Stimulated activated memory B cell treated with anti-CD40 and anti-IgM and Interleukin-4, amounts not matched to agents 10 μg/mL and 1 μg/mL and 100 μg/mL, for 72 hours (primary cell): Measurements from ENCODE around the gene DHRSX.
A peak's percentile ranks its signal among the peaks of the same experiment; 100 is the strongest.

Source experiments
- ATAC-seq: fragments of 150-1000 bp; cut with Tn5 transposase; 2 replicates; pipeline ENCODE4 v1.10.0; 2021
- H3K27ac Mint-ChIP-seq: one replicate; pipeline ENCODE4 v1.8.0; 2022; ENCODE audit warnings: mild to moderate bottlenecking, mixed read lengths
- H3K27me3 Mint-ChIP-seq: one replicate; pipeline ENCODE4 v1.8.0; 2022; ENCODE audit warnings: mixed read lengths
- H3K36me3 Mint-ChIP-seq: one replicate; pipeline ENCODE4 v1.8.0; 2022; ENCODE audit warnings: mixed read lengths
- H3K4me1 Mint-ChIP-seq: one replicate; pipeline ENCODE4 v1.8.0; 2022; ENCODE audit warnings: mixed read lengths
- H3K4me3 Mint-ChIP-seq: one replicate; pipeline ENCODE4 v1.8.0; 2022; ENCODE audit warnings: mild to moderate bottlenecking, moderate library complexity, mixed read lengths
- H3K9me3 Mint-ChIP-seq: one replicate; pipeline ENCODE4 v1.8.0; 2022; ENCODE audit warnings: mixed read lengths

Gene DHRSX

GRCh38 chrX:2345562-2345961 is 155.2 kb downstream of the DHRSX start:
- Mint-ChIP-seq H3K9me3 (peaks cover 5% of the 10 kb centered on the region), H3K27ac (no peak overlapping the region), H3K4me3 (no peak overlapping the region), H3K27me3 (no peaks in the 10 kb centered on the region), H3K4me1 (peaks cover 8% of the 10 kb centered on the region), H3K36me3 (peaks cover 64% of the 10 kb centered on the region)
- ATAC-seq = no peak

GRCh38 chrX:2343413-2343812 is 157.4 kb downstream of the DHRSX start:
- Mint-ChIP-seq H3K4me1 (peaks cover 21% of the 10 kb centered on the region), H3K27ac (no peak overlapping the region), H3K4me3 (no peak overlapping the region), H3K36me3 (peaks cover 79% of the 10 kb centered on the region), H3K27me3 (no peaks in the 10 kb centered on the region), H3K9me3 (peaks cover 13% of the 10 kb centered on the region)
- no peak for ATAC-seq

- H3K4me1 Mint-ChIP-seq = peaks cover 23% of the 10 kb centered on the region
- peaks cover 80% of the 10 kb centered on the region for H3K36me3 Mint-ChIP-seq
- H3K27ac Mint-ChIP-seq = no peak overlapping the region
- H3K27me3 Mint-ChIP-seq = no peaks in the 10 kb centered on the region
- H3K4me3 Mint-ChIP-seq = no peak overlapping the region
- no peak for ATAC-seq
- peaks cover 13% of the 10 kb centered on the region for H3K9me3 Mint-ChIP-seq
Measured at GRCh38 chrX:2342874-2343273, 157.9 kb downstream of the DHRSX start.

GRCh38 chrX:2342281-2342688 is 158.5 kb downstream of the DHRSX start:
- peaks cover 23% of the 10 kb centered on the region for H3K4me1 Mint-ChIP-seq
- ATAC-seq = no peak
- H3K9me3 Mint-ChIP-seq = peaks cover 13% of the 10 kb centered on the region
- no peak overlapping the region for H3K27ac Mint-ChIP-seq
- H3K27me3 Mint-ChIP-seq = no peaks in the 10 kb centered on the region
- no peak overlapping the region for H3K4me3 Mint-ChIP-seq
- peaks cover 84% of the 10 kb centered on the region for H3K36me3 Mint-ChIP-seq

DNA sequence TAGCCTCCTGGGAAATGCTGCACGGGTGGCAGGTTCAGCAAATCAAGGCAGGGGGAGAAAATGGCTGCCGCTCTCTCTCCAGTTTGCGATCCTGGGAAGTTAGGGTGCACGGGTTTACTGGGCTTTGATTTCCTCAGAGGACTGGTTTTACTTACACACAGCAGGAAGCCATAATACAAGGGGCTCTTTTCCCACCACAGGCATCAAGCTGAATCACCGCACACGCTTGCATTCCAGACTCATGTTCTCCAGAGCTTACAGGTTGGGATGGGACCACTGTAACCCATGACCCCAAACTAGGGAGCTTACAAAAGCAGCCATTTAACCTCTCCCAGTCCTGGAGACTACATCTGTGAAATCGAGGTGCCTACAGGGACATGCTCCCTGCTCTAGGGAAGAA is 159.8 kb downstream of the DHRSX start:
- Mint-ChIP-seq H3K36me3 (peaks cover 74% of the 10 kb centered on the region), H3K27ac (no peak overlapping the region)

GRCh38 chrX:2336181-2336580 is 164.6 kb downstream of the DHRSX start:
- Mint-ChIP-seq H3K36me3 (peaks cover 33% of the 10 kb centered on the region), H3K4me1 (peaks cover 15% of the 10 kb centered on the region), H3K4me3 (no peak overlapping the region), H3K9me3 (peaks cover 8% of the 10 kb centered on the region), H3K27ac (no peak overlapping the region), H3K27me3 (no peaks in the 10 kb centered on the region)
- ATAC-seq = no peak

More for the DNA sequence above, 159.8 kb downstream of the DHRSX start:
- Mint-ChIP-seq H3K9me3 (peaks cover 10% of the 10 kb centered on the region), H3K27me3 (no peaks in the 10 kb centered on the region), H3K4me3 (no peak overlapping the region), H3K4me1 (peaks cover 23% of the 10 kb centered on the region)
- no peak for ATAC-seq

- Mint-ChIP-seq H3K4me3 (no peak overlapping the region), H3K27ac (no peak overlapping the region), H3K4me1 (peaks cover 10% of the 10 kb centered on the region), H3K36me3 (peaks cover 15% of the 10 kb centered on the region), H3K9me3 (peaks cover 5% of the 10 kb centered on the region), H3K27me3 (no peaks in the 10 kb centered on the region)
- no peak for ATAC-seq
Measured at GRCh38 chrX:2334237-2334636, 166.5 kb downstream of the DHRSX start.

DNA sequence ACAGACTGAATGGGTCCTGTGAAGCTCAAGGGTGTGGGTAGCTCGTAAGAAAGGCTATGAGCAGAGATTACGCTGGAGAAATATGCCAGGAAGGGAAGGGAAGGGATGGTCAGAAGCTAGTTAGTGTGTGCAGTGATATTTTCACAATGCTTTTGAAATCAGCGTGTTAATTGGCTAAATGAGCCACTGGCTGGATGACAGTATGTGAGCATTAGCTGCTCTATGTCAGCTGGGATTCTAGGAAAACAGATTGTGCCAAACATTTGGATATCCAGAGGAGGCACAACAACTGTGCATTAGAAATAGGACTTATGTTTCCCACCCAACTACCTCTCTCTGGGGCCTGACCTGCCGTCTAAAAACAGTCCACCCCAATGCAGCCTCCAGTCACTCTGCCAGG is 168.5 kb downstream of the DHRSX start:
- no peaks in the 10 kb centered on the region for H3K4me1 Mint-ChIP-seq
- peaks cover 8% of the 10 kb centered on the region for H3K36me3 Mint-ChIP-seq
- no peaks in the 10 kb centered on the region for H3K27me3 Mint-ChIP-seq
- no peak for ATAC-seq
- H3K9me3 Mint-ChIP-seq = no peaks in the 10 kb centered on the region
- no peak overlapping the region for H3K27ac Mint-ChIP-seq
- no peak overlapping the region for H3K4me3 Mint-ChIP-seq

GRCh38 chrX:2330910-2331309 is 169.9 kb downstream of the DHRSX start:
- H3K27me3 Mint-ChIP-seq = no peaks in the 10 kb centered on the region
- H3K4me1 Mint-ChIP-seq = peaks cover 1% of the 10 kb centered on the region
- no peak overlapping the region for H3K4me3 Mint-ChIP-seq
- ATAC-seq = no peak
- no peaks in the 10 kb centered on the region for H3K9me3 Mint-ChIP-seq
- H3K36me3 Mint-ChIP-seq = peaks cover 7% of the 10 kb centered on the region
- H3K27ac Mint-ChIP-seq = peak overlapping the region; percentile 22

DNA sequence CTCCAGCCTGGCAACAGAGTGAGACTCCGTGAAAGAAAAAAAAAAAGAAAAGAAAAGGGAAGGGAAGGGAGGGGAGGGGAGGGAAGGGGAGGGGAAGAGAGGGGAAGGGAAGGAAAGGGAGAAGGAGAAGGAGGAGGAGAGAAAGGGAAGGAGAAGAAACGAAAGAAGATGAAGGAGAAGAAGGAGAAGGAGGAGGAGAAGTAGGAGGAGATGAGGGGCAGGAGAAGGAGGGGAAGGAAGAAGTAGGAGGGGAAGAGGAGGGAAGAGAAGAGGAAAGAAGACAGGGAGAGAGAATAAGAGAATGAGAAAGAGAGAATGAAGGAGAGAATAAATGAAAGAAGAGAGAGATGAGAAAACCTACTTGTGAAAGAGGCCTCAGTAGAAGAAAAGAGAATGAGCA is 170.3 kb downstream of the DHRSX start:
- Mint-ChIP-seq H3K27me3 (no peaks in the 10 kb centered on the region), H3K4me1 (peaks cover 6% of the 10 kb centered on the region), H3K9me3 (no peaks in the 10 kb centered on the region), H3K27ac (peak overlapping the region; percentile 22), H3K36me3 (peaks cover 11% of the 10 kb centered on the region), H3K4me3 (no peak overlapping the region)
- no peak for ATAC-seq

- ATAC-seq = no peak
- Mint-ChIP-seq H3K27ac (no peak overlapping the region), H3K9me3 (no peaks in the 10 kb centered on the region)
Measured at GRCh38 chrX:2327423-2327822, 173.4 kb downstream of the DHRSX start.

GRCh38 chrX:2325076-2325784 is 175.5 kb downstream of the DHRSX start:
- peak overlapping the region; percentile 85 for H3K27ac Mint-ChIP-seq
- H3K36me3 Mint-ChIP-seq = peaks cover 16% of the 10 kb centered on the region
- peak; percentile 83 for ATAC-seq

More at GRCh38 chrX:2327423-2327822, 173.4 kb downstream of the DHRSX start:
- Mint-ChIP-seq H3K36me3 (peaks cover 16% of the 10 kb centered on the region), H3K4me3 (no peak overlapping the region), H3K27me3 (no peaks in the 10 kb centered on the region), H3K4me1 (peaks cover 11% of the 10 kb centered on the region)

GRCh38 chrX:2324151-2324550 is 176.6 kb downstream of the DHRSX start:
- H3K4me3 Mint-ChIP-seq = peak overlapping the region; percentile 25
- peak overlapping the region; percentile 85 for H3K27ac Mint-ChIP-seq
- no peaks in the 10 kb centered on the region for H3K9me3 Mint-ChIP-seq
- no peak for ATAC-seq
- H3K4me1 Mint-ChIP-seq = peaks cover 19% of the 10 kb centered on the region
- H3K27me3 Mint-ChIP-seq = no peaks in the 10 kb centered on the region
- peaks cover 16% of the 10 kb centered on the region for H3K36me3 Mint-ChIP-seq

More at GRCh38 chrX:2325076-2325784, 175.5 kb downstream of the DHRSX start:
- Mint-ChIP-seq H3K27me3 (no peaks in the 10 kb centered on the region), H3K4me3 (peak overlapping the region; percentile 85), H3K9me3 (no peaks in the 10 kb centered on the region), H3K4me1 (peaks cover 19% of the 10 kb centered on the region)

GRCh38 chrX:2321411-2321810 is 179.4 kb downstream of the DHRSX start:
- Mint-ChIP-seq H3K4me1 (peaks cover 19% of the 10 kb centered on the region), H3K9me3 (no peaks in the 10 kb centered on the region), H3K4me3 (no peak overlapping the region), H3K27ac (no peak overlapping the region), H3K36me3 (peaks cover 18% of the 10 kb centered on the region), H3K27me3 (no peaks in the 10 kb centered on the region)
- no peak for ATAC-seq

- H3K4me1 Mint-ChIP-seq = peaks cover 16% of the 10 kb centered on the region
- H3K27me3 Mint-ChIP-seq = no peaks in the 10 kb centered on the region
- H3K9me3 Mint-ChIP-seq = no peaks in the 10 kb centered on the region
- H3K27ac Mint-ChIP-seq = no peak overlapping the region
- H3K36me3 Mint-ChIP-seq = peaks cover 16% of the 10 kb centered on the region
- no peak for ATAC-seq
- no peak overlapping the region for H3K4me3 Mint-ChIP-seq
Measured at GRCh38 chrX:2320580-2321327, 180.0 kb downstream of the DHRSX start.

DNA sequence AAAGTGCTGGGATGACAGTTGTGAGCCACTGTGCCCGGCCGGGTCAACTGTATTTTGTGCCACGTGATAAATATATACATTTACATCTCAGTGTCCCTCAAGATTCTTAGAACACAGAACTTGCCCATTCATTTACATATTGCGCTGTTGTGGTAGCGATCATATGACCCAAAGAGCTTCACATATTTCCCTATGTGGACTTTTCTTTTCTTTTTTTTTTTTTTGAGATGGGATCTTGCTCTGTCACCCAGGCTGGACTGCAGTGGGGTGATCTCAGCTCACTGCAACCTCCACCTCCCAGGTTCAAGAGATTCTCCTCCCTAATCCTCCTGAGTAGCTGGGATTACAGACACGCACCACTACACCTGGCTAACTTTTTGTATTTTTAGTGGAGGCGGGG is 180.7 kb downstream of the DHRSX start:
- peaks cover 13% of the 10 kb centered on the region for H3K36me3 Mint-ChIP-seq
- H3K9me3 Mint-ChIP-seq = peaks cover 2% of the 10 kb centered on the region
- no peak overlapping the region for H3K27ac Mint-ChIP-seq
- no peak overlapping the region for H3K4me3 Mint-ChIP-seq
- no peak for ATAC-seq
- H3K27me3 Mint-ChIP-seq = no peaks in the 10 kb centered on the region
- H3K4me1 Mint-ChIP-seq = peaks cover 13% of the 10 kb centered on the region
